NCI-H187 treated with DMSO at 0.1 percent for 48 hours (cell line): ENCODE results near the gene ZFP36L2.
A peak's percentile ranks its signal among the peaks of the same experiment; 100 is the strongest.

Experiments
- DNase-seq: peaks from one replicate; lab custom pipeline; 2025; lab: John Stamatoyannopoulos, UW

ZFP36L2 gene, protein sequence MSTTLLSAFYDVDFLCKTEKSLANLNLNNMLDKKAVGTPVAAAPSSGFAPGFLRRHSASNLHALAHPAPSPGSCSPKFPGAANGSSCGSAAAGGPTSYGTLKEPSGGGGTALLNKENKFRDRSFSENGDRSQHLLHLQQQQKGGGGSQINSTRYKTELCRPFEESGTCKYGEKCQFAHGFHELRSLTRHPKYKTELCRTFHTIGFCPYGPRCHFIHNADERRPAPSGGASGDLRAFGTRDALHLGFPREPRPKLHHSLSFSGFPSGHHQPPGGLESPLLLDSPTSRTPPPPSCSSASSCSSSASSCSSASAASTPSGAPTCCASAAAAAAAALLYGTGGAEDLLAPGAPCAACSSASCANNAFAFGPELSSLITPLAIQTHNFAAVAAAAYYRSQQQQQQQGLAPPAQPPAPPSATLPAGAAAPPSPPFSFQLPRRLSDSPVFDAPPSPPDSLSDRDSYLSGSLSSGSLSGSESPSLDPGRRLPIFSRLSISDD

DNA sequence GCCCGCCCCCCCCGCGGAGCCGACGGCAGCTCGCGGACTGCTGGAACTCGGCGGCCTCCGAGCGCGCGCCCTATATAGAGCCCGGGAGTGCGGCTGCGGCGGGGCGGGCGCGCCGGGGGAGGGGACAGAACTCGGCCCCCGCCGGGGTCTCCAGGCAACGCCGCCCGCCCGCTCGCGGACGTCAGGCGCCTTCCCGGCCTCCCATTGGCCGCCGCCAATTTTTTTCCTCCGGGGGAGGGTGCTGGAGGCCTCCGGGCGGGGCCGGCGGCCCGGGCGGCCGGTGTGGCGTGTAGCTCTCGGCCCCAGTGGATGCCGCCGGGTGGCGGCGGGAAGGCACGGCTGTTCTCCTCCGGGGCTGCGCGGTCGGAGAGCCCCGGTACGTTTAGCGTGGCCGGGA, at the start of gene ZFP36L2:
ZFP36L2 (minus strand) TSS at position 49 of the 397 bp plus-strand sequence. CDS start 291 bp downstream, outside the sequence.
- peak; percentile 56 for DNase-seq

DNA sequence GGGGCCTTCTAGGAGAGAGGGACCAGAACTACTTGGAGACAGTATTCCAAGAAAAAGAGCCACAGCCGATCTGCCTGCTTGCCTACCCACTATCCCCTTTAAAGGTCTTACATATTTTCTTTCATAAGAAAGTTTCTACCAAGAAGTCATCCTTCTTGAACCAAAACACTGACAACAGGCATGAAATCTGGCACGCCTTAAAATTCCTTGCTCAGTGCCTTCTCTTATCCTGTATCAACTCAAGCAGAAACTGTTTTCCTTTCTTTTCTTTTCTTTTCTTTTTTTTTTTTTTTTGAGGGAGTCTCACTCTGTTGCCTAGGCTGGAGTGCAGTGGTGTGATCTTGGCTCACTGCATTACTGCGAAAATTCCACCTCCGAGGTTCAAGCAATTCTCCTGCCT, 48.3 kb upstream of the ZFP36L2 start:
- DNase-seq, result no peak

DNA sequence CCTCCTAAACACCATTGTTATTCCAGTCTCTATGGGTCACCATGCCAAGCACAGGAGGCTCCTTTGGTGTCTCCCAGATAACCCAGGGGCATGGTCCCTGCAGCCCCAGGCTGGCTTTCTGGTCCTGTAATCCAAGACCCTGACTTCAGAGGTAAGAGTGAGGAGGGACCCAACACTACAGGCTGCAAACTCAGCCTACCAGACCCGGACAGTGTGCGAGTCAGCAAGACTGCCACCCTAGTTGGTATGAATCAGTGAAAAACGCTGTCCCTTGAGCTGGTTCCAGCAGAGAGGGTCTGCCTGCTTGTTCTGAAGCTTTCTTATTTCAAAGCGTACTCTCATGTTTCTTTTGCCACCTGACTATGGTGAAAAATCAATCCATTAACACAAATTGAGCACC, 47.6 kb upstream of the ZFP36L2 start:
- no peak for DNase-seq

DNA sequence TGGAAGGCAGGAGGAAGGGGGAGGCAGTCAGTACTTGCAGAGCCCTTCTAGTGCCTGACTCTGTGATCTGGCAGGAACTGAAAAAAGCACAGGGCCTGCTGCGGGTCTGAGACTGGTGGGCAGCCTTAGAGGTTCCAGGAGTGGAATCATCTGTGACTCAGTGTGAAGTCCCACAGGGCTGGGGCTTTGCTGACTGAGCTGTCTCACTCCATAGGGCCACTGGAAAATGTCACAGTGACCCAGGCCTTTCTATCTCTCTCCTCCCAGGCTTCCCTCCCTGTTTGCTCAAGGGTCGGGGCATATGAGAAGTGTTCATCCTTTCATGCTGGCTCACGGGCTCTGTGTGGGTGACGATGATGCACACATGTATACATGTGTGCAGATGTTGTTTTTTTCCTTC, 47.1 kb upstream of the ZFP36L2 start:
- no peak for DNase-seq

DNA sequence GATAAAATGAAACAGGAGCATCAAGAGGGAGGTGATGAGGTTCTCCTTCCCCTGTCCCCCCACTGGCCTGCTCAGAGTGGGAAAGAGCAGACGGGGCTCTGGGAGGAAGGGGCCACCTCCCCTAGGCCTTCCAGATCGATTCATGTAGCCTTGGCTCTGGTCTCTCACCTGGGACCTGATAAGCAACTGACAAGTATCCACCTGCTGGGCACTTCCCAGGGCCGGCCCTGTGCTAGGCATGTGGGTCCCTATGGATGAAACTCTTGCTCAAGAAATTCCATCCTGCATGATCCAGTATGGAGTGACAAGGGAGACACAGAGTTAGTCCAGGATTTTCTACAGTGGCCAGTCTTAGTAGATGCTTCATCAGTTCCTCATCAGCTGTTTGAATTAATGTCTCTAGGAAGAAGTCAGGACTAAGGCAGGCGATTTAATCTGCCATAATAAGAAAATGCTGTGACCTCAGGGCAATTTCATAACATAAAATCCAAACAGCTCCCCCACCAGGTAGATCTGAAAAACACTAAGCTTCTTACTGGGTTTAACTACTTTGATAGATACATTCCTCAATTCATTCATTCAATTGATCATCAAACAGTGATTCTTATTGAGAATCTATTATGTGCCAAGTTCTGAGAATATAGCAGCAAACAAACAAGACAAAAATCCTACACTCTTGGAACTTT, 44.7 kb upstream of the ZFP36L2 start:
- DNase-seq, result no peak

DNA sequence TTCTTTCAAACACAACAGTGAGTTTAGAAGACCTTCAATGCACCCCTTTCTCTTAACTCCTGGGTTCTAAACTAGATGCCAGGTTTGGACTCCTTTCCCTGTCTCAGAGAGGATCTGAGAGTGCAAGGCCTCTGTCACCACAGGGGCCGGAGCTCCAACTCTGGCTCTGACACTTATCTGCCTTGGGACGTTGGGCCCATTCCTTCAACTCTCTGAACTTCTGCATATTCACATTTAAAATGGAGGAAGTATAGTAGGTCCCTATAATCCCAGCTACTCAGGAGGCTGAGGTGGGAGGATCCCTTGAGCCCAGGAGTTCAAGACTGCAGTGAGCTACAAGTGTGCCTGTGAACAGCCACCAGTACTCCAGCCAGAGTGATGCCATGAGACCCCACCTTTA, 44.1 kb upstream of the ZFP36L2 start:
- DNase-seq, result no peak

DNA sequence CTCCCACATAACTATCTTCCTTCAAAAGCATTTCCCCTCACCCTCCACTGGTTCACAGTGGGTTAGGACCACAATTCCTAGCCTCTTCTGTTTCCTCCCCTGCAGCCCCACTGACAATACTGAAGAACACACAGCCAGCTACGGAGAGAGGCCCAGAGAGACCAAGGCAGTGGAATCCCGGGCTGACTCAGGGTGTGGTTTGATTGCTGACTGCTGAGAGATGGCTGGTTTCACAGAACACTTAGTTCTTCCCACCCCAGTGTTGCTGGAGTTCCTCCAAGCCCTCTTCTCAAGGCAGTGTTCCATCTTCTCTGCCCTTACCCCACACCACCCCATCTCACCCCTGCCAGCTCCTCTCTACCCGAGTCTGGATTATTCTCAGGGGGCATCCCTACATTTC, 43.3 kb upstream of the ZFP36L2 start:
- no peak for DNase-seq

DNA sequence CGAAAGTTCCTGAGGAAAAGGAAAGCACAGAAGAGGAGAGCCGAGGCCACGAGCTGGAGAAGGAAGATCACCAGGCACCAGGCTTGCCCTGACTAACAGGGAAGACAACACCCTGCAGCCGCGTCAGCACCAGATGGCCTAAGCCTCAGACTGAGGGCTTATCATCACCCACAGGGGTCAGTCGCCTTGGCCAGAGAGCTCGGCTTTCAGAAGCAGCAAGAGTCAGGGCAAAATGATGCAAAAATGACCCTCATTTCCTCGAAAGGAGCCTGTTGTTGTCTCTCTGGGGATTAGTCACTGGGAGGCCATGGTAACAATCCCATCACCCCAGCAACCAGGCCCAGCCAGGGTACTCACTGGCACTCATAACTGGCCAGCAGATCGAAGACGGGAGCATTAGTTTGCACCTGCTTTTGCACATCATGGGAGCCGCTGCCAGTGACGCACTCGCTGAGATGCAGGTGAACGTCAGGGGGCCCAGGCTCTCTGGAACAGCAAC, 42.7 kb upstream of the ZFP36L2 start:
- peak; percentile 36 for DNase-seq

DNA sequence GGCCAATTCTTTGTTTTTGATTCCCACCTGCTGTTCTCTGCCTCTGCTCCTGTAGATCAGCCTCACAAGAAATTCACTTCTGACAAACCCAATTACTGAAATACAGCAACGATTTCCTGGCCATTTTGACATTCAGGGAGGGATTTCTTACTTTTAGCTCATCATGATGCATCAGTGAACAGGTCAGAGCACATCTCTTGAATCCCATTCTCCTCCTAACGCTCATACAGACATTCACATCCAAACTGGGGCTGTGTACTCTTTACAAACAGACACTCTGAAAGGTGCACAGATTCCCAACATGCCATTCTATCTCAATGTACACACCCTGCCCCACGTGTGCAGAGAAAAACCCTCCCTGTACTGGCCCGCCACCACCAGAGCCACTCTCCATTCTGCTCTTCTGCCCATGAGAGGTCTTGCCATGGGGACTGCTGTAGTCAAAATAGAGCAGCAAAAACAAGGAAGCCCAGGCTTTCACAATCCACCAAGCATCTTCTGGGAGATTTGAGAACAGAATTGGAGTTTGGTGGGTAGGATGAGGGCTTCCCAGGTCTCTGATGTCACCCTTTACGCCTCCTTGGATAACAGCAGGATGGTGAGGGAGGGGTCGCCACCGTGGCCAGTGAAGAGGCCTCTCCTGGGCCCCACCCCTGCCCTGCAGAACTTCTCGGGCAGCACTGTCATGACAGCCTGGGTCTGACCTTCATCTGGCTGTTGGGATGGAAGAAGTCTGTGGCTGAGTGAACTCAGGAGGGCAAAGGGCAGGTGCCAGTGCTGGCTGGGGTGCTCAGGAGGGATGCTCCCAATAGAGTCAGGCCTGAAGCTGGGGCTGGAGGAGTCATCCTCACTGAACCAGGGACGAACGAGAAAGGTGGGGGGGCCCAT, 41.9 kb upstream of the ZFP36L2 start:
- no peak for DNase-seq

DNA sequence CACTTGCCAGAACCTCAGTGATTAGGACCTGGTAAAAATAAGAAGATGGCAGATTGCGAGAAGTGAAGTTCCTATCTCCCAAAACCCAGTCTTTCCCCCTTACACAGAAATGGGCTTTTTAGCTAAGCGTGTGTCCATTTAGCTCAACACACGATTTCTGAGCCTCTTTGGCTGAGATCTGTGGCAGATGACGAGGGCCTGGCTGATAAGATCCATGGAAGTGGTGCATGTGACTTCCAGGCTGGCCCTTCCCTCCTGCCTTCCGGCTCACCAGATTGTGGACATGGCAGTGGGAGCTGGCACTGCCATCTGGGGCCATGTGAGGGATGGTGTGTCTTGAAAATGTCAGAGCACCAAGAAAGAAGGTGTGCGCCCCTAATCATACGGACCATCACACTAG, 41.0 kb upstream of the ZFP36L2 start:
- DNase-seq, result no peak

DNA sequence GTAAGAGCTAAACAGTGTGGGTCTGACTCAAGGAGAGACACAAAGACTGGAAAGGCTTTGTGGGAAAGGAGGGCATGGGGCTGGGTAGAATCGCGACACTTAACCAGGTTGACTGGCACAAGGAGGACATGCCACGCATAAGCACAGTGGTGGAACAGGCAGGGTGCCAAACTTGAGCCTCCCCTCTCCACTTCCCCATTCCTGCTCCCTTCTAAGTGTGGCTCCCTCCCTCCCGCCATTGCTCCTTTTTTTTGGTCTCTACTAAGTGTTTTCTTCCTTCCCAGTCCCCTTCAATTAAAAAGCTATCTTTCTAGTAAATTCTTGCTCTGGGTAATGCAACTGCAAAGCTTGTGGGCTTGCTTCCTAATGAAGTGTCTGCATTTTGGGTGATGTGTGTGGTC, 40.3 kb upstream of the ZFP36L2 start:
- DNase-seq, result no peak

DNA sequence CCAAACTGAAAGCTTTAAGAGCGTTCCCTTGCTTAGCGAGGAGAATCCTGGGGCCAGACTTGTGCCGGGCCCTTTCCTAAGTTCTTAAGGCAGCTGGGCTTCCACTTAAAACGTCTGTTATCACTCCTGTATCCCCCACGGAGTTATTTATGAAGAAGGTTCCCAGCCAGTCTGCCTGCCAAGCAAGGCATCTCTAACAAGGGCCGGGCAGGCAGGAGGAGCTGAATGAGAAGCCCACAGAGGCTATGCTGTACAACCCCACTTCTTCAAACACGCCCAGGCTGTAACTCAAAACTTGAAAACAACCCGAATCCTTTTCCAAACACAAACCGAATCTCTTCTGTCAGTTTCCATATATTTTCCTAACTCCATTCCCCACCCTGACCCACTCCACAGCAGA, 39.0 kb upstream of the ZFP36L2 start:
- no peak for DNase-seq

DNA sequence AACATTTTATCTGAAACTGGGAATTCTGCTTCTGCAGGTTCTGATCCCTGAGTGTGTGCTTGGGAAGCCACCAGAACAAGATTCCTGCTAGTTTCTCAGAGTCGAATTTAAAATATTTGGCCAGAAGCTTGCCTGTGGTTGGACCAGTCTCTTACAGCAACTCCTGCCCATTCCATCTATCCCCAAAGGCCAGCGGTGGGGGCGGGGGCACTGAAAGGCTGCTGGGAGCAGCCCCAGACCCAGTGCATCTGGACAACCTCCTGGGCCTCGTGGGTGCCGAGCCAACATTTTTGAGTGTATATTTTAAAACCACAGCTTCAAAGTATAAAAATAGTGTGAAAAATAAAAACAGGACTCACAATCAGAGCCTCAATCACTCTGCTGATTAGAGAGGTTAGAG, 38.6 kb upstream of the ZFP36L2 start:
- no peak for DNase-seq

DNA sequence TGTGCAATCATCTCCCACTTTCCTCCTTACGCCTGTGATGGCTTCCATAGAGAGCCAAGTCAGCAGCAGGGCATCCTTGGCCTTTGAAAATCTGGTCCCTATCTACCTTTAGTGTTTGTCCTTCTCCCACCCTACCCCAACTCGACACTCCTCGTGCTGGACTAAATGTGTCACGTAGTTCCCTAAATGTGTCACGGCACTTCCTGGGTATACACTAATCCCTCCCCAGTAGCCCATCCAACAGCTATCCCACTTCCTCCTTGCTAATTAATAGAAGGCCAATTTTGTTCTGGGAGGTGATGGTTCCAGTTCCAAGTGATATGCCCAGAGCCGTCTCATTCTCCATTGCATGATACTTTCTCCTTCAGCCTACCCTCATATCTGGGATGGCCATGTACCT, 36.5 kb upstream of the ZFP36L2 start:
- no peak for DNase-seq

DNA sequence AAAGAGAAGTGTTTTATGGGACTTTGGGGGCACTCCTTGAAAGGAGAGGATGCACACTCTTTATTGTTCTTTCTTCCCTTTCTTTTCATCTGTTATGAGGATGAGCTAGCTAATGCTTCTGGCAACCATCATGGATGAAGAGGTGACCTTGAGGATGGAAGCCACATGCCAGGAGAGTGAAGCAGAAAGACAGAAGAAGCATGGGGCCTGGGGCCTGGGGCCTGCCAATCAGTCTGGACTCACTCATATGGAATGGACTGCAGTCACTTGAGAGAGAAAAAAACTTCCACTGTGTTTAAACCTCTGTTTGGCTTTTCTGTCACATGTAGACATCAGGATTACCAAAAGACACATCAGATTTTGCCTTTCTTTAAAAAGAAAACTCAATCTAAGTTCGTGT, 35.8 kb upstream of the ZFP36L2 start:
- DNase-seq, result no peak

DNA sequence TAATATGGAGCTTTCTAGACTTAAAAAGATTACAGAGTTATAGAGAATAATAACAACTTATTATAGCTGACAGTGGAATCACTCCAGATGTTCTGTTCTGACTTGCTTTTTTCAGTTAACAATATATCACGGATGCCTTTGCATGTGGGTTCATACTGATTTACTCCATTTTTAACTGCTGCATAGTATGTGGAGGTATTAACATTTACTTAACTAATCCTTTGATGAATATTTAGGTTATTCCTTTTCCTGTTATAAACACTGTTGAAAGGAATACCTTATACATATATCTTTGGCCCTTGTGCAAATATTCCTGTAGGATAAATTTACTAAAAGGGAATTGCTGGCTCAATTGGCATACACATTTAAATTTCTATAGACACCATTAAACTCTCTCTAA, 33.1 kb upstream of the ZFP36L2 start:
- no peak for DNase-seq

DNA sequence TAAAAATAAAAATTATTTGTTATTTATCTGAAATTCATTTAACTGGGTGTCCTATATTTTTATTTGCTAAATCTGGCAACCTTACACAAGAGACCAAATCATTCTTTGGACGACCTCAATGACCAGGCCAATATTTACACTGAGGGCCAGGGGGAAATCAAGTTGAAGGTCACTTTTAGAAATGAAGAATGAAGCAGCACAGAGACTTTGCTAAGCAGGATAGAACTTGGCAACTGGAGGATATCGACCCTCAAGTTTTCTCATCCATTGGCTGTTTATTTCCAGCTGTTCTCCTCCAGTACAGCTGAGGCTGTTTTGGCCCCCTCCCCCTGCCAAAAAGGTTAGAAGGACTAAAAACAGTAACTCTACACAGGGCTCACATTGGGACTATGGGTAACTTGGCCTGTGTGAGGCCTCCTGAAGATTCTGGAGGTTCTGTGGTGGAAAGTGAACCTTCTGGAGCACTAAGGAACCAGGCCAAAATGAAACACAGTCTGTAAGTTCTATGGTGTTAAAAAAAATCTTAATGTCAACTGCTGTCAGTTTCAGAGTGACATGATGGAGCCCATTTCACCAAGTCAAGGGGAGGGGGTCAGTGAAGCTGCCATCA, 32.2 kb upstream of the ZFP36L2 start:
- DNase-seq, result no peak

DNA sequence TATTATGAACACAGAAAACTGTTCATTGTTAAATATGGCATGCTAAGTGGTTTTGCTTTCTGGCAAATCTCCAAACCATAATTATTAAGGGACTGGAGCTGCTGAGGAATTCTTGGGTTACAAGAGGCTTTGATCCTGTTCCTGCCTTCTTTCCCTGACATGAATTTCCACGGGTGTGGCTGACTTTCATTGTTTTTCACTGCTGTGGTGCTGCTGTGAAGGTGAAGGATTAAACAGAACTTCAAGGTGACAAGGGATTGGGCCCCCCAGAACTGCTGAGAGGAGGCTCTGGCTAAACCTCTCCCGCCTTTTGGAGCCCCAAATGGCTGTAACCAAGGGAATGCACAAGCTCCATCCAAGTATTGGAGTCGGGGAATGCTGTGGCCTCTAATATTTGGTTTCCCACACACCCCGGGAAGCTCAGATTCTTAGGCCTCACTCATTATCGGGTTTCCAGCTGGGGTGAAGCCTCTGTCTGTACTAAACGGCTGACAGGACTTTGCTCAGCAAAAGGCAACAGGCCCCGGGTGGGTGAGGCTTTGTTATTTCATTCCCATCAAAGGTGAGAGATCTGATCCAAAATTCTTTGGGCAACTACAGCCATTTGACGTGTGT, 29.0 kb upstream of the ZFP36L2 start:
- no peak for DNase-seq

DNA sequence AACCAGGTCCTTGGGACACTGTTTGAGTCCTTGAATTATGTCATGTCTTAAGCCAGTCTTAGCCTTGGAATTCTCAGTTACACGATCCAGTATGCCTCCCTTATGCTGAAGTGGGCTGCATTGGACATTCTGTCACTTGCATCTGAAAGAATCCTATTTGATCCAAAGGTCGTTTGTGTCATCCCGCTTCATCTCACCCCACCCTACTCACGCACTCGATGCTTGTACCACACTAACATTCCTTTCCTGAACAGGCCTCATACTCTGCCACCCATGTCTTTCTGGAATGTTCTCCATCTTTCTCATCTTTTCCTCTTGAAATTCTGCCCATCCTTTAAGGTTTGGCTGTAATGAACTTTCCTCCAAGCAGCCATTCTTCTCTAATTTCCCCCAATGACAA, 27.9 kb upstream of the ZFP36L2 start:
- DNase-seq, result no peak

DNA sequence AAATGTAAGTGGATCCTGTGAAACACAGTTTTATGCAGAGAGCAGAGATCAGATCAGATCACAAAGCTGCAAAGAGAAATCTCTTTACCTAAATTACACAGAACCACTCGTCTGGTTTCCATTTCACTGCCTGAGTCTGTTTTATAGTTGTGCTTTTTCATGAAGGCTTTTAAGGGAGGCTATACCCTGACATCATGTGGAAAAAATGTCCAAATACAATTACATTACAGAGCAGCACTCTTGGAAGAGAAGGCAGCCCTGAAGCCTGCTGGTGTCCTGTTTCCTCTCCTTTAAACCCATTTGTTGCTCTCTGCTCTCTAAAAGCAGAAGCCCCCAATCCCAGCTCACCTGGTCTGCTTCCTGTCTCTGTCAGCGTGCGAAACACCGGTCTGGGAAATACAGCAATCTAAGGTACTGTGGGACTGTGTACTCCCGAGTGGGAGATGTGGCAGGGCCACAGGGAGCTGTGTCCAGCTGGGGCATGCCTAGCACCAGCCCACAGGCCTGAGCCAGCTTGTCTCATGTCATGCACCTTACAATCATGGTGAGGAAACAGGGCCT, 24.8 kb upstream of the ZFP36L2 start:
- no peak for DNase-seq

DNA sequence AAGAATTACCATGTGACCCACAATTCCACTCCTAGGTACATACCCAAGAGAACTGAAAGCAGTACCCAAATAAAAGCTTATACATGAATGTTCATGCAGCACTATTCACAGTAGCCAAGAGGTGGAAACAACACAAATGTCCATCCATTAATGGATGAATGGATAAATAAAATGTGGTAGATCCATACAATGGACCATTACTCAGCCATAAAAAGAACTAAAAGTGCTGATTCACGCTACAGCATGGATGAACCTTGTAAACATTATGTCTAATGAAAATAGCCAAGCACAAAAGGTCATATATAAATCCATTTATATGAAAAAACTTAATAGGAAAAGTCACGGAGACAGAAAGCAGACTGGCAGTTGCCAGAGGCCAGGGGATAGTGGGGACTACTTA, 23.6 kb upstream of the ZFP36L2 start:
- no peak for DNase-seq
